Small intestine (tissue), 7 donors: ENCODE results near the gene ENG. TPM values are rescaled to one million over a fixed set of nuclear protein-coding genes. Genes with fewer than 3 reads are reported as not detected.
A peak's percentile ranks its signal among the peaks of the same experiment; 100 is the strongest.

Experiments
- DNase-seq, 2 donors: peaks; one replicate each; pipeline versions ENCODE4 v3.0.0 to v3.0.0-alpha.2; 2013
- FAIRE-seq: peaks from 2 replicates; lab custom pipeline; 2012; peaks lifted over from hg19 to GRCh38; lab: Jason Lieb, UNC
- H3K27ac ChIP-seq, 3 donors: one replicate each; pipeline ENCODE4 v1.5.1; 2013; ENCODE audit warnings: low read length in 2 of 3, mild to moderate bottlenecking in 2 of 3, control low read depth in 1 of 3, inconsistent platforms in 1 of 3, low read depth in 1 of 3, moderate library complexity in 1 of 3
- H3K27me3 ChIP-seq, 3 donors: one replicate each; pipeline ENCODE4 v1.6.1; 2013; ENCODE audit warnings: low read length in 3 of 3, inconsistent platforms in 1 of 3; ENCODE audit not compliant: control insufficient read depth in 3 of 3, insufficient read depth in 3 of 3
- H3K36me3 ChIP-seq, 3 donors: one replicate each; pipeline ENCODE4 v1.6.1; 2013; ENCODE audit warnings: low read length in 3 of 3, inconsistent platforms in 1 of 3, low read depth in 1 of 3, mild to moderate bottlenecking in 1 of 3, moderate library complexity in 1 of 3; ENCODE audit not compliant: control insufficient read depth in 3 of 3, insufficient read depth in 2 of 3
- H3K4me1 ChIP-seq, 3 donors: one replicate each; pipeline ENCODE4 v1.6.1; 2013; ENCODE audit warnings: low read length in 2 of 3, inconsistent platforms in 1 of 3, low read depth in 1 of 3, mild to moderate bottlenecking in 1 of 3, moderate library complexity in 1 of 3; ENCODE audit not compliant: control insufficient read depth in 3 of 3, insufficient read depth in 2 of 3
- H3K4me3 ChIP-seq, 3 donors: one replicate each; pipeline ENCODE4 v1.5.1; 2013; ENCODE audit warnings: low read length in 3 of 3, control low read depth in 1 of 3, inconsistent platforms in 1 of 3, low read depth in 1 of 3, mild to moderate bottlenecking in 1 of 3, moderate library complexity in 1 of 3
- H3K9me3 ChIP-seq, 2 donors: one replicate each; pipeline ENCODE4 v1.6.1; 2013; ENCODE audit warnings: low read depth in 1 of 2, low read length in 1 of 2; ENCODE audit not compliant: control insufficient read depth in 2 of 2, insufficient read depth in 1 of 2
- WGBS, 3 donors: extraction: QIAGEN DNeasy Blood & Tissue Kit; methylation state at CpG; one replicate each; pipeline ENCODE4 v1.1.7; 2013; 5-methylcytosine and 5-hydroxymethylcytosine counted together
- polyA plus RNA-seq, 4 donors: library from polyadenylated mRNA; stranded (reverse) in 3 of 4; unstranded in 1 of 4; fragments of 200-250 nt in 3 of 4; fragments of 120-200 nt in 1 of 4; gene quantifications; one replicate each; pipeline versions ENCODE4 v1.2.1 to v1.2.3, GENCODE V29; 2013
- donor health status: healthy with polysubstance abuse.
- donor health status: control.
- donor health status: control.
- donor health status: Bipolar disorder and iron deficiency.
- donor health status: healthy.

The ENG gene
- polyA plus RNA-seq, 4 donors: 3.1 to 84.0 (median 11.8) TPM

- 35 to 42% (median 36%) methylated on average over 19 to 26 of the region's 26 CpGs for WGBS, 3 donors
- no peak overlapping the region for H3K27ac ChIP-seq
- FAIRE-seq: no peak
Observed at GRCh38 chr9:127876764-127877562, 22.5 kb upstream of the ENG start.

GRCh38 chr9:127876026-127876763 lies 21.7 kb upstream of the ENG start:
- peaks cover 3 to 23% (median 3%) of the 10 kb centered on the region in 3 donors for H3K4me1 ChIP-seq
- H3K27ac ChIP-seq: no peak overlapping the region
- peaks cover 0 to 14% (median 0%) of the 10 kb centered on the region in 3 donors for H3K36me3 ChIP-seq
- FAIRE-seq (no peak), DNase-seq (peak in 1 of 2 donors; percentile 33)
- no peak overlapping the region for H3K4me3 ChIP-seq
- H3K9me3 ChIP-seq: no peaks in the 10 kb centered on the region
- H3K27me3 ChIP-seq: peaks cover 0 to 8% (median 0%) of the 10 kb centered on the region in 3 donors
- WGBS, 3 donors: 41 to 77% (median 65%) methylated on average over 13 to 14 of the region's 14 CpGs

More at GRCh38 chr9:127876764-127877562, 22.5 kb upstream of the ENG start:
- peaks cover 3 to 23% (median 3%) of the 10 kb centered on the region in 3 donors for H3K4me1 ChIP-seq
- DNase-seq: peak in 1 of 2 donors; percentile 12
- no peaks in the 10 kb centered on the region for H3K9me3 ChIP-seq
- H3K36me3 ChIP-seq: peaks cover 0 to 7% (median 0%) of the 10 kb centered on the region in 3 donors
- peak overlapping the region in 2 of 3 donors; percentile 50 to 51 for H3K4me3 ChIP-seq
- peaks cover 0 to 8% (median 0%) of the 10 kb centered on the region in 3 donors for H3K27me3 ChIP-seq

- DNase-seq: no peak
- H3K4me3 ChIP-seq: no peak overlapping the region
- H3K27ac ChIP-seq: no peak overlapping the region
- peaks cover 3 to 23% (median 3%) of the 10 kb centered on the region in 3 donors for H3K4me1 ChIP-seq
- H3K9me3 ChIP-seq: no peaks in the 10 kb centered on the region
- H3K27me3 ChIP-seq: peaks cover 0 to 8% (median 0%) of the 10 kb centered on the region in 3 donors
- H3K36me3 ChIP-seq: peaks cover 0 to 20% (median 0%) of the 10 kb centered on the region in 3 donors
- no peak for FAIRE-seq
- WGBS, 3 donors: 80 to 92% (median 84%) methylated on average over 9 to 10 of the region's 10 CpGs
Observed at GRCh38 chr9:127875306-127875966, 21.0 kb upstream of the ENG start.

- Histone ChIP-seq H3K4me1 (peaks cover 3 to 23% (median 3%) of the 10 kb centered on the region in 3 donors), H3K9me3 (no peaks in the 10 kb centered on the region), H3K36me3 (peaks cover 0 to 22% (median 0%) of the 10 kb centered on the region in 3 donors), H3K27ac (no peak overlapping the region), H3K4me3 (no peak overlapping the region), H3K27me3 (peaks cover 0 to 8% (median 0%) of the 10 kb centered on the region in 3 donors)
- WGBS, 3 donors: 84 to 85% (median 84%) methylated on average over 17 to 19 of the region's 19 CpGs
- FAIRE-seq: no peak
- DNase-seq: no peak
Observed at GRCh38 chr9:127874301-127875221, 20.1 kb upstream of the ENG start.

GRCh38 chr9:127873886-127874285 lies 19.4 kb upstream of the ENG start:
- Histone ChIP-seq H3K4me3 (no peak overlapping the region), H3K27me3 (peaks cover 0 to 8% (median 0%) of the 10 kb centered on the region in 3 donors), H3K36me3 (peaks cover 0 to 27% (median 0%) of the 10 kb centered on the region in 3 donors), H3K9me3 (no peaks in the 10 kb centered on the region), H3K27ac (no peak overlapping the region), H3K4me1 (peaks cover 3 to 23% (median 3%) of the 10 kb centered on the region in 3 donors)
- DNase-seq (no peak), FAIRE-seq (no peak)
- 67 to 78% (median 78%) methylated on average over 10 of the region's 10 CpGs for WGBS, 3 donors

GRCh38 chr9:127873223-127873691 lies 18.8 kb upstream of the ENG start:
- peaks cover 0 to 27% (median 0%) of the 10 kb centered on the region in 3 donors for H3K36me3 ChIP-seq
- no peak overlapping the region for H3K4me3 ChIP-seq
- DNase-seq (no peak), FAIRE-seq (no peak)
- peaks cover 0 to 8% (median 0%) of the 10 kb centered on the region in 3 donors for H3K27me3 ChIP-seq
- H3K27ac ChIP-seq: no peak overlapping the region
- H3K4me1 ChIP-seq: peaks cover 3 to 23% (median 3%) of the 10 kb centered on the region in 3 donors
- whole genome bisulfite sequencing, 3 donors: 75 to 83% (median 81%) methylated on average over 18 to 19 of the region's 19 CpGs
- no peaks in the 10 kb centered on the region for H3K9me3 ChIP-seq

GRCh38 chr9:127872369-127873222 lies 18.1 kb upstream of the ENG start:
- DNase-seq (no peak), FAIRE-seq (no peak)
- Histone ChIP-seq H3K27ac (no peak overlapping the region), H3K27me3 (peaks cover 0 to 3% (median 0%) of the 10 kb centered on the region in 3 donors), H3K4me3 (no peak overlapping the region), H3K36me3 (peaks cover 0 to 30% (median 0%) of the 10 kb centered on the region in 3 donors), H3K9me3 (no peaks in the 10 kb centered on the region), H3K4me1 (peaks cover 3 to 17% (median 3%) of the 10 kb centered on the region in 3 donors)
- WGBS, 3 donors: 91 to 97% (median 92%) methylated on average over 20 of the region's 20 CpGs
